Panc1 (cell line): ENCODE measurements around the gene SH2D1B. TPM values are rescaled to one million over a fixed set of nuclear protein-coding genes. Genes with fewer than 3 reads are reported as not detected.

ENCODE experiments used
- ATAC-seq: fragments of 200-7000 bp; cut with Tn5 transposase; 2 replicates; pipeline ENCODE4 v1.9.1; 2020; ENCODE audit warnings: mild to moderate bottlenecking, moderate library complexity
- BruUV-seq: library from RNA; stranded (reverse); fragments of 400-500 nt; replicated peaks from 2 replicates; lab custom pipeline; 2021; lab: Mats Ljungman, UMichigan
- CTCF ChIA-PET: fragments of 300-600 bp; sonication (Branson Sonifier 250); formaldehyde crosslinking; loops from one replicate; lab custom pipeline; 2022; ENCODE audit warnings: antibody characterized with exemption; lab: Charles Lee
- POLR2A ChIA-PET: fragments of 300-600 bp; sonication (Branson Sonifier 250); formaldehyde crosslinking; loops from one replicate; lab custom pipeline; 2022; ENCODE audit warnings: antibody characterized with exemption; lab: Charles Lee
- DNase-seq: peaks from one replicate; pipeline ENCODE4 v3.0.0-alpha.2; 2010; ENCODE audit warnings: low read depth, low spot score
- H3K27ac ChIP-seq: 2 replicates; pipeline ENCODE4 v1.5.1; 2011; ENCODE audit warnings: mild to moderate bottlenecking, low read length, inconsistent platforms
- H3K27me3 ChIP-seq: fragments of 200-500 bp; sonication (Bioruptor generic); 2 replicates; pipeline ENCODE4 v1.6.0; 2014; ENCODE audit warnings: low read length, inconsistent platforms; ENCODE audit not compliant: control insufficient read depth, insufficient read depth
- H3K36me3 ChIP-seq: fragments of 200-500 bp; sonication (Bioruptor generic); 2 replicates; pipeline ENCODE4 v1.5.1; 2014; ENCODE audit warnings: inconsistent platforms, mild to moderate bottlenecking, low read length, moderate library complexity; ENCODE audit not compliant: control insufficient read depth, insufficient read depth
- H3K4me1 ChIP-seq: 2 replicates; pipeline ENCODE4 v1.5.1; 2011; ENCODE audit warnings: inconsistent platforms, mild to moderate bottlenecking, low read length, moderate library complexity; ENCODE audit not compliant: control insufficient read depth, insufficient read depth
- H3K4me3 ChIP-seq, 2 experiments: 2 replicates each; pipeline ENCODE4 v1.5.1; 2011 to 2012; ENCODE audit warnings: low read depth in 2 of 2, low read length in 2 of 2, mild to moderate bottlenecking in 2 of 2, inconsistent platforms in 1 of 2, moderate library complexity in 1 of 2
- H3K9me3 ChIP-seq: fragments of 200-500 bp; sonication (Bioruptor generic); 2 replicates; pipeline ENCODE4 v1.5.1; 2014; ENCODE audit warnings: low read depth, mild to moderate bottlenecking, inconsistent platforms, low read length, moderate library complexity; ENCODE audit not compliant: control insufficient read depth, insufficient read depth
- POLR2AphosphoS5 ChIP-seq: IDR thresholded peaks from 2 replicates; pipeline ENCODE4 v1.6.1; 2012; ENCODE audit warnings: mild to moderate bottlenecking, low read depth, low read length, moderate library complexity
- REST ChIP-seq, 2 experiments: IDR thresholded peaks; 2 replicates each; pipeline ENCODE4 v1.6.1; 2011 to 2012; ENCODE audit warnings: low read depth in 2 of 2, control low read depth in 1 of 2, low read length in 1 of 2, mild to moderate bottlenecking in 1 of 2, moderate library complexity in 1 of 2; ENCODE audit not compliant: insufficient read depth in 1 of 2
- SIN3A ChIP-seq: IDR thresholded peaks from 2 replicates; pipeline ENCODE4 v1.6.1; 2012; ENCODE audit warnings: low read depth, mild to moderate bottlenecking, low read length, moderate library complexity, borderline replicate concordance; ENCODE audit not compliant: insufficient read depth
- TCF7L2 ChIP-seq: IDR thresholded peaks from 2 replicates; pipeline ENCODE4 v1.6.1; 2011; ENCODE audit warnings: mild to moderate bottlenecking, low read depth, low read length, inconsistent platforms
- in situ Hi-C: cut with HindIII; loops from 2 replicates; pipeline ENCODE4 v1.10.0; 2016; ENCODE audit warnings: low sequenced_read_pairs, low pct_unique_long_range_greater_than_20kb
- intact Hi-C: fragments of 100-400 bp; cut with micrococcal nuclease; formaldehyde crosslinking; loops from one replicate; pipeline ENCODE4 v1.10.0; 2022; ENCODE audit not compliant: unreplicated experiment
- total RNA-seq: library from RNA; stranded (reverse); gene quantifications from one replicate; pipeline ENCODE4 v1.2.1, GENCODE V29; 2021; ENCODE audit not compliant: unreplicated experiment
- TF ChIP-seq, protein P1 (sequence below): fragments of 450-650 bp; IDR thresholded peaks from 2 replicates; pipeline ENCODE4 v1.5.1; 2017; ENCODE audit warnings: mild to moderate bottlenecking

The SH2D1B gene
- total RNA-seq, 1 experiment from 2014 or later = not detected

DNA sequence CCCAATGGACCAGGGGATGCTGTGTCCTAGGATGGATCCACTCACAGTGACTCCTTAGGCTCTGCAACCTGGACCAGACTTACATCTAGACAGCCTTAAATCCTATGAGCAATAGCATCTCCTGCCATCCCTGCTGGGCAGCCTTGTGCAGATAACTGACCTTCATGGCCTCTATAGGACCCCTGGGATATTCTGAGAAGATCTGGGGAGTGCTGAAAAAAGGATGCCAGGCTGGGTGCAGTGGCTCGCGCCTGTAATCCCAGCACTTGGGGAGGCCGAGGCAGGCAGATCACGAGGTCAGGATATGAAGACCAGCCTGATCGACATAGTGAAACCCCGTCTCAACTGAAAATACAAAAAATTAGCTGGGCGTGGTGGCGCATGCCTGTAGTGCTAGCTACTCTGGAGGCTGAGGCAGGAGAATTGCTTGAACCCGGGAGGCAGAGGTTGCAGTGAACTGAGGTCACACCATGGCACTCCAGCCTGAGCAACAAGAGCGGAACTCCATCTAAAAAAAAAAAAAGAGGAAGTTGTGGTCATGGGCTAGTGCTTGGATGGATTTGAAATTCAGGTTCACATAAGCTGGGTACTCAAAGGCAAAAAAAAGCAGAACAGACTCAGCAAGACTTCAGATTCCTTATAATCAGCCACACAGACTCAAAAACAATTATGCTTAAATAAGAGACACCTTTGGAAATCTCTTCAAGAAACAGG, 10.9 kb upstream of the SH2D1B start:
- in situ Hi-C loops (no loop called here), intact Hi-C loops (no loop called here)
- no peaks in the 10 kb centered on the region for H3K4me1 ChIP-seq
- H3K9me3 ChIP-seq = no peaks in the 10 kb centered on the region
- DNase-seq = no peak
- no peak overlapping the region for H3K27ac ChIP-seq
- ChIA-PET CTCF (no interaction called here), POLR2A (no interaction called here)
- TF ChIP-seq, protein P1, sequence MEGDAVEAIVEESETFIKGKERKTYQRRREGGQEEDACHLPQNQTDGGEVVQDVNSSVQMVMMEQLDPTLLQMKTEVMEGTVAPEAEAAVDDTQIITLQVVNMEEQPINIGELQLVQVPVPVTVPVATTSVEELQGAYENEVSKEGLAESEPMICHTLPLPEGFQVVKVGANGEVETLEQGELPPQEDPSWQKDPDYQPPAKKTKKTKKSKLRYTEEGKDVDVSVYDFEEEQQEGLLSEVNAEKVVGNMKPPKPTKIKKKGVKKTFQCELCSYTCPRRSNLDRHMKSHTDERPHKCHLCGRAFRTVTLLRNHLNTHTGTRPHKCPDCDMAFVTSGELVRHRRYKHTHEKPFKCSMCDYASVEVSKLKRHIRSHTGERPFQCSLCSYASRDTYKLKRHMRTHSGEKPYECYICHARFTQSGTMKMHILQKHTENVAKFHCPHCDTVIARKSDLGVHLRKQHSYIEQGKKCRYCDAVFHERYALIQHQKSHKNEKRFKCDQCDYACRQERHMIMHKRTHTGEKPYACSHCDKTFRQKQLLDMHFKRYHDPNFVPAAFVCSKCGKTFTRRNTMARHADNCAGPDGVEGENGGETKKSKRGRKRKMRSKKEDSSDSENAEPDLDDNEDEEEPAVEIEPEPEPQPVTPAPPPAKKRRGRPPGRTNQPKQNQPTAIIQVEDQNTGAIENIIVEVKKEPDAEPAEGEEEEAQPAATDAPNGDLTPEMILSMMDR = no peak
- no peak for TF ChIP-seq SIN3A
- no peak for TF ChIP-seq TCF7L2
- TF ChIP-seq REST (IDR thresholded peaks at IDR 0.05; ENCODE audit: insufficient read depth in 1 of 2, low read depth in 2 of 2, low read length in 1 of 2) = no peak
- no peak for TF ChIP-seq POLR2AphosphoS5
- no peak for ATAC-seq
- H3K36me3 ChIP-seq = no peaks in the 10 kb centered on the region
- H3K4me3 ChIP-seq = no peak overlapping the region
- no TSS peak for BruUV-seq
- H3K27me3 ChIP-seq = no peaks in the 10 kb centered on the region

GRCh38 chr1:162421258-162422164, 9.6 kb upstream of the SH2D1B start:
- ATAC-seq = peak; percentile 38; the same call in 1 of the 2 replicates
- ChIA-PET CTCF (interaction anchor here (0.7 kb wide), 1 partner anchor 398 kb away, joined by 3 read pairs; the partner anchor contains the start of gene OLFML2B), POLR2A (no interaction called here)
- TF ChIP-seq, protein P1 = no peak
- TF ChIP-seq TCF7L2 = peak; percentile 90
- intact Hi-C loops (no loop called here), in situ Hi-C loops (no loop called here)
- no TSS peak for BruUV-seq
- no peaks in the 10 kb centered on the region for H3K9me3 ChIP-seq
- H3K4me1 ChIP-seq = no peaks in the 10 kb centered on the region
- H3K36me3 ChIP-seq = no peaks in the 10 kb centered on the region
- H3K27me3 ChIP-seq = no peaks in the 10 kb centered on the region
- no peak for DNase-seq
- no peak overlapping the region for H3K4me3 ChIP-seq
- H3K27ac ChIP-seq = no peak overlapping the region
